ENCODE data around the gene SPTBN2. TPM values are rescaled to one million over a fixed set of nuclear protein-coding genes. Genes with fewer than 3 reads are reported as not detected.

The SPTBN2 gene
- total and polyA plus RNA-seq, 2 donors from 2014 or later: 64.9 to 69.8 TPM

GRCh38 chr11:66706989-66707388, 22.0 kb downstream of the SPTBN2 start:
- intact Hi-C loops (cut with DNase I): no loop called here
- no peaks in the 10 kb centered on the region for H3K27me3 ChIP-seq (ENCODE audit: control insufficient read depth, insufficient read depth, low read length)
- H3K9ac ChIP-seq (ENCODE audit: low read length in 3 of 3): no peak overlapping the region
- no peak for FAIRE-seq
- no peak overlapping the region for H3K27ac ChIP-seq (ENCODE audit: low read depth in 2 of 2, low read length in 2 of 2)
- H3K36me3 ChIP-seq (ENCODE audit: control insufficient read depth in 2 of 3, insufficient read depth in 3 of 3, low read length in 3 of 3): peaks cover 0 to 14% (median 0%) of the 10 kb centered on the region in 3 donors
- no peak overlapping the region for H3K4me3 ChIP-seq (ENCODE audit: low read length in 3 of 3)
- no peak for DNase-seq
- no peak for TF ChIP-seq CTCF (IDR thresholded peaks at IDR 0.05; ENCODE audit: borderline replicate concordance, extremely low read depth, insufficient read depth)
- no peaks in the 10 kb centered on the region for H3K4me1 ChIP-seq (ENCODE audit: control insufficient read depth in 2 of 3, insufficient read depth in 2 of 3, low read depth in 1 of 3, low read length in 3 of 3)
- H3K9me3 ChIP-seq (ENCODE audit: control insufficient read depth in 2 of 3, insufficient read depth in 1 of 3, low read length in 3 of 3): no peaks in the 10 kb centered on the region

- DNase-seq: no peak
- no peak for FAIRE-seq
- Histone ChIP-seq H3K27ac (ENCODE audit: low read depth in 2 of 2, low read length in 2 of 2) (no peak overlapping the region), H3K9me3 (ENCODE audit: control insufficient read depth in 2 of 3, insufficient read depth in 1 of 3, low read length in 3 of 3) (no peaks in the 10 kb centered on the region), H3K36me3 (ENCODE audit: control insufficient read depth in 2 of 3, insufficient read depth in 3 of 3, low read length in 3 of 3) (peaks cover 0 to 10% (median 0%) of the 10 kb centered on the region in 3 donors), H3K27me3 (ENCODE audit: control insufficient read depth, insufficient read depth, low read length) (no peaks in the 10 kb centered on the region), H3K4me1 (ENCODE audit: control insufficient read depth in 2 of 3, insufficient read depth in 2 of 3, low read depth in 1 of 3, low read length in 3 of 3) (no peaks in the 10 kb centered on the region), H3K9ac (ENCODE audit: low read length in 3 of 3) (no peak overlapping the region), H3K4me3 (ENCODE audit: low read length in 3 of 3) (no peak overlapping the region)
- TF ChIP-seq CTCF (IDR thresholded peaks at IDR 0.05; ENCODE audit: borderline replicate concordance, extremely low read depth, insufficient read depth): no peak
- intact Hi-C loops (cut with DNase I): no loop called here
These were observed 23.3 kb downstream of the SPTBN2 start for GRCh38 chr11:66705587-66706335.

GRCh38 chr11:66704659-66705360, 24.2 kb downstream of the SPTBN2 start:
- H3K9me3 ChIP-seq (ENCODE audit: control insufficient read depth in 2 of 3, insufficient read depth in 1 of 3, low read length in 3 of 3): no peaks in the 10 kb centered on the region
- no peak overlapping the region for H3K4me3 ChIP-seq (ENCODE audit: low read length in 3 of 3)
- H3K36me3 ChIP-seq (ENCODE audit: control insufficient read depth in 2 of 3, insufficient read depth in 3 of 3, low read length in 3 of 3): peaks cover 0 to 7% (median 0%) of the 10 kb centered on the region in 3 donors
- DNase-seq (no peak), FAIRE-seq (no peak)
- TF ChIP-seq CTCF (IDR thresholded peaks at IDR 0.05; ENCODE audit: borderline replicate concordance, extremely low read depth, insufficient read depth): no peak
- H3K27me3 ChIP-seq (ENCODE audit: control insufficient read depth, insufficient read depth, low read length): no peaks in the 10 kb centered on the region
- intact Hi-C loops (cut with DNase I): no loop called here
- H3K9ac ChIP-seq (ENCODE audit: low read length in 3 of 3): no peak overlapping the region
- H3K4me1 ChIP-seq (ENCODE audit: control insufficient read depth in 2 of 3, insufficient read depth in 2 of 3, low read depth in 1 of 3, low read length in 3 of 3): no peaks in the 10 kb centered on the region
- H3K27ac ChIP-seq (ENCODE audit: low read depth in 2 of 2, low read length in 2 of 2): no peak overlapping the region
